ENCODE results near the gene OSCP1. TPM values are rescaled to one million over a fixed set of nuclear protein-coding genes. Genes with fewer than 3 reads are reported as not detected.

Gene OSCP1
- total RNA-seq, 4 donors from 2014 or later, result 8.2 to 10.8 (median 9.6) TPM

GRCh38 chr1:36472656-36473055 lies 22.4 kb upstream of the OSCP1 start:
- intact Hi-C loops (cut with DNase I), result no loop called here
- Histone ChIP-seq H3K27me3 (no peaks in the 10 kb centered on the region), H3K36me3 (no peaks in the 10 kb centered on the region), H3K9me3 (no peaks in the 10 kb centered on the region), H3K27ac (replicated peaks in 1 of 4) (no peak overlapping the region), H3K4me1 (no peaks in the 10 kb centered on the region), H3K4me3 (no peak overlapping the region)
- DNase-seq (ENCODE audit: extremely low spot score), result no peak
- no peak for TF ChIP-seq EP300 (IDR thresholded peaks at IDR 0.05)
- TF ChIP-seq POLR2A (IDR thresholded peaks at IDR 0.05; ENCODE audit: low read depth), result no peak
- no peak for TF ChIP-seq POLR2AphosphoS5 (IDR thresholded peaks at IDR 0.05)
- no peak for TF ChIP-seq CTCF (IDR thresholded peaks at IDR 0.05)
- 82% methylated on average over 6 of the region's 6 CpGs for WGBS

GRCh38 chr1:36471830-36472641 lies 21.8 kb upstream of the OSCP1 start:
- Histone ChIP-seq H3K36me3 (no peaks in the 10 kb centered on the region), H3K4me3 (no peak overlapping the region), H3K4me1 (no peaks in the 10 kb centered on the region), H3K9me3 (no peaks in the 10 kb centered on the region), H3K27me3 (no peaks in the 10 kb centered on the region), H3K27ac (replicated peaks in 1 of 4) (no peak overlapping the region)
- intact Hi-C loops (cut with DNase I), result no loop called here
- 61% methylated on average over 8 of the region's 22 CpGs for WGBS
- TF ChIP-seq POLR2A (IDR thresholded peaks at IDR 0.05; ENCODE audit: low read depth) (no peak), POLR2AphosphoS5 (IDR thresholded peaks at IDR 0.05) (no peak), CTCF (IDR thresholded peaks at IDR 0.05) (no peak), EP300 (IDR thresholded peaks at IDR 0.05) (no peak)
- DNase-seq (ENCODE audit: extremely low spot score), result no peak

GRCh38 chr1:36469163-36469562 lies 18.9 kb upstream of the OSCP1 start:
- no peak overlapping the region for H3K27ac ChIP-seq (replicated peaks in 1 of 4)
- H3K27me3 ChIP-seq, result no peaks in the 10 kb centered on the region
- TF ChIP-seq POLR2AphosphoS5 (IDR thresholded peaks at IDR 0.05) (no peak), EP300 (IDR thresholded peaks at IDR 0.05) (no peak)
- H3K9me3 ChIP-seq, result no peaks in the 10 kb centered on the region
- DNase-seq (ENCODE audit: extremely low spot score), result no peak
- intact Hi-C loops (cut with DNase I), result no loop called here
- H3K4me1 ChIP-seq, result peaks cover 0 to 8% (median 4%) of the 10 kb centered on the region in 4 donors
- H3K4me3 ChIP-seq, result no peak overlapping the region
- WGBS, result 95% methylated on average over 2 of the region's 2 CpGs
- H3K36me3 ChIP-seq, result no peaks in the 10 kb centered on the region

GRCh38 chr1:36467700-36468455 lies 17.6 kb upstream of the OSCP1 start:
- Histone ChIP-seq H3K4me3 (no peak overlapping the region), H3K36me3 (no peaks in the 10 kb centered on the region), H3K4me1 (peaks cover 8 to 17% (median 12%) of the 10 kb centered on the region in 4 donors), H3K9me3 (no peaks in the 10 kb centered on the region), H3K27me3 (no peaks in the 10 kb centered on the region), H3K27ac (replicated peaks in 1 of 4) (no peak overlapping the region)
- DNase-seq (ENCODE audit: extremely low spot score), result no peak
- WGBS, result 95% methylated on average over 4 of the region's 10 CpGs
- TF ChIP-seq EP300 (IDR thresholded peaks at IDR 0.05) (no peak), POLR2A (IDR thresholded peaks at IDR 0.05; ENCODE audit: low read depth) (no peak), CTCF (IDR thresholded peaks at IDR 0.05) (no peak), POLR2AphosphoS5 (IDR thresholded peaks at IDR 0.05) (no peak)
- intact Hi-C loops (cut with DNase I), result no loop called here

GRCh38 chr1:36467027-36467410 lies 16.8 kb upstream of the OSCP1 start:
- Histone ChIP-seq H3K36me3 (peaks cover 0 to 4% (median 3%) of the 10 kb centered on the region in 4 donors), H3K4me1 (peaks cover 13 to 25% (median 21%) of the 10 kb centered on the region in 4 donors), H3K27ac (replicated peaks in 1 of 4) (no peak overlapping the region), H3K27me3 (no peaks in the 10 kb centered on the region), H3K9me3 (no peaks in the 10 kb centered on the region), H3K4me3 (no peak overlapping the region)
- no peak for DNase-seq (ENCODE audit: extremely low spot score)
- intact Hi-C loops (cut with DNase I), result no loop called here
- no peak for TF ChIP-seq POLR2AphosphoS5 (IDR thresholded peaks at IDR 0.05)
- no peak for TF ChIP-seq CTCF (IDR thresholded peaks at IDR 0.05)
- no peak for TF ChIP-seq EP300 (IDR thresholded peaks at IDR 0.05)
- TF ChIP-seq POLR2A (IDR thresholded peaks at IDR 0.05; ENCODE audit: low read depth), result no peak
- WGBS, result 96% methylated on average over 4 of the region's 4 CpGs

All from esophagus muscularis mucosa (tissue), 4 donors.